GM19438 (cell line): Measurements from ENCODE around the gene EFCC1.
A peak's percentile ranks its signal among the peaks of the same experiment; 100 is the strongest.

ENCODE experiments used
- ATAC-seq: cut with Tn5 transposase; IDR thresholded peaks from one replicate; pipeline ENCODE4 v1.9.1; 2021; ENCODE audit warnings: low read depth; ENCODE audit not compliant: unreplicated experiment

EFCC1 gene

GRCh38 chr3:129014148-129014547, 13.0 kb downstream of the EFCC1 start:
- no peak for ATAC-seq

DNA sequence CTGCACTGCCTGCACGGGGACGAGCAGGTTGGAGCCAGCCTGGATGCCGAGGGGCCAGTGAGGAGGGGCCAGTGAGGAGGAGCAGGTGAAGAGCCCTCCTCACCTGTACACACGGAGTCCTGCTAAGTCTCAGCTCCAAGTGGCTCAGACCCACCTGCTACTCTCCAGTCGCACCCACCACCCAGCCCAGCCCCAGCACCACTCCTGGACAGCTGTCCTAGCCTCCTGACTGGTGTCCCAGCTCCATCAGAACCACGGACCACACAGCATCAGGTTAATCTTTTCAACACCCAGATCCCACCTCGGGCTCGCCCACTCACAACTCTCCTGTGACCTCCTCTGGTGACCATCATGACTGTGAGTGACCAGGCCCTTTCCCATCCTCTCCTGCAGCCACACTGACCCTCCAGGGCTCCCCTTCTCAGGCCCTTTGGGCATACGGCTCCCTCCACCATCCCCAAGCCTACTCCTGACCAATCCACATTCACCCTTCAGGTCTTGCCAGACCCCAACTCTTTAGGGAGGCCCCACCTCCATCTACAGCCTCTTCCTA, 13.8 kb downstream of the EFCC1 start:
- ATAC-seq, result no peak

GRCh38 chr3:129015388-129016105, 14.4 kb downstream of the EFCC1 start:
- ATAC-seq, result no peak

- ATAC-seq, result peak; percentile 43
Observed at GRCh38 chr3:129016356-129016719, 15.2 kb downstream of the EFCC1 start.

DNA sequence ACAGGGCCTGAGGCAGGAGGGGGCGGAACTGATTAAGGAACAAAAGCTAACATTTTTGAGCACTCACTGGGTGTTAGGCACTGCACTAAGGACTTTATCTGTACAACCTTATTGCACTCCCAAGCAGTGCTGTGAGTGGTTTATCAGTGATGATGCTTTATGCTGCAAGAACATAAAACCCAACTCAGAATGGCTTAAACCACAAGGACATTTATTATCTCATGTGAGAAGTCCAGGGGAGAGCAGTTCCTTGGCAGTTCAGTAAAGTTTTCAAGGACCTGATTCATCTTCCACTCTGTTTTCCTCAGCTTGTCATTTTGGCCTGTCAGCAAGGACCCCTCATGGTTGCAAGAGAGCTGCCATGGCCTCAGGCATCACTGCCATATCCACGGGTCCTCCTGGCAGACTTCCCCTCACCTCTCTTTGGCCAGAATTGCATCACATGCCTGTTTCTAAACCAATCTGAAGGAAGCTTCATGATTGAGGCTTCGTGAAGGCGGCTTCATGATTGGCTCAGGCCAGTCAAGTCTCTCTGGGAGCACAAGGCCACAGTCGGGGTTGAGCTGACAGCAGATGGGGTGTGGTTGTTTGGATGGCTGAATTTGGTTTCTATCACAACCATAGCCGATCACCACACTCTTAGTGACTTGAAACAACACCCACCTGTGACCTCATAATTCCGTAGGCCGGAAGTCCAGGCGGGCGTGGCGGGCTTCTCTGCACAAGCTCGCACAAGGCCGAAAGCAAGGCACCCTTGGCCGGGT, 15.8 kb downstream of the EFCC1 start:
- ATAC-seq, result no peak

GRCh38 chr3:129017484-129017899, 16.4 kb downstream of the EFCC1 start:
- no peak for ATAC-seq

DNA sequence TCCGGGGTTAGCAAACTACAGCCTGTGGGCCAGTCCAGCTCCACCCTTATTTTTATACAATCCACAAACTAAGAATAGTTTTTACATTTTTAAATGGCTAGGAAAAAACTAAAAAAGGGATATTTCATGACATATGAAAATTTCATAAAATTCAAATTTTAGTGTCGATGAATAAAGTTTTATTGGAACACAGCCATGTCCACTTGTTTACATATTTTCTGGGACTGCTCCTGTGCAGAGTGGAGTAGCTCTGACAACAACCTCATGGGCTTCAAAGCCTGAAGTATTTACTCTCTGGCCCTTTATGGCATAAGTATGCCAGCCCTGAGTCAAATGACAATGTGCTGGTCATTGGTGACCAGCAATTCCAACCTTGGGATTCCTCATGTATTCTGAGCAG, 17.2 kb downstream of the EFCC1 start:
- no peak for ATAC-seq

DNA sequence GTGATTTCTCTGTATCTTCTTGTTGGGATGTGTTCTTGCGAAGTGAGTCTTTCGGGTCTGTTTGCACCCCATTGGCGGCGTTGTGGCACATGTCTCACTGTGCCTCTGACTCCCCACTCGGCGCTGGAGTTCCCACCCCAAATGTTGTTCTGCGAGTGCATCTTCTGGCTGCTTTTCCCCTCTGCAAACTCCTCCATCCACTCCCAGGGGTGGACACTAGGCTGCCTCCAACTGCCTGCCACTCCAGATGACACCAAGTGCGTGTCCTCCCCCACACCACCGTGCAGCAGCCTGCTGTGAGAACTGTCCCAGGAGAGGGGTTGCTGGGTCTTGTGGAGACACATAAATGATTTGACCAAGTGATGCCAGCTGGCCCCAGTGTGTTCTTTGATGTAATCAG, 17.6 kb downstream of the EFCC1 start:
- no peak for ATAC-seq

- ATAC-seq, result no peak
Observed at GRCh38 chr3:129019266-129019665, 18.2 kb downstream of the EFCC1 start.

DNA sequence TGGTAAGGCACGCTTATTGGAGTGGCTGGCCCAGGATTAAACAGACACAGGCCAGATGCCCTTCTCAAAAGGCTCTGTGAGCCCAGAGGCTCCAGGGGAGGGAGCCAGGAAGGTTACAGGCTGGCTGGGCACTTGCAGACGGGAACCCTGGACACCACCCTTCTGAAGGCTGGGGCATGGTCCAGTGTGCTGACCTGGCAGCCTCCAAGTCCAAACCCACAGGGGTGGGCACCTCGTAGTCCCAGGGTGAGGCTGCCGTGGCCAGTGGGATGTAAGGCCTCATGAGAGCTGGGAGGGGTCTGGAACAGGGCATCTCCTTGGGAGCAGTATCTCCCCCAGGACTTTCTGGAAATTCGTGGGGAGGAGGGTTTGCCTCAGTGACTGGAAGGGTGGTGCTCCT, 19.6 kb downstream of the EFCC1 start:
- ATAC-seq, result no peak

- no peak for ATAC-seq
Observed at GRCh38 chr3:129021140-129021551, 20.0 kb downstream of the EFCC1 start.

- no peak for ATAC-seq
Observed at GRCh38 chr3:129022114-129023007, 21.3 kb downstream of the EFCC1 start.

DNA sequence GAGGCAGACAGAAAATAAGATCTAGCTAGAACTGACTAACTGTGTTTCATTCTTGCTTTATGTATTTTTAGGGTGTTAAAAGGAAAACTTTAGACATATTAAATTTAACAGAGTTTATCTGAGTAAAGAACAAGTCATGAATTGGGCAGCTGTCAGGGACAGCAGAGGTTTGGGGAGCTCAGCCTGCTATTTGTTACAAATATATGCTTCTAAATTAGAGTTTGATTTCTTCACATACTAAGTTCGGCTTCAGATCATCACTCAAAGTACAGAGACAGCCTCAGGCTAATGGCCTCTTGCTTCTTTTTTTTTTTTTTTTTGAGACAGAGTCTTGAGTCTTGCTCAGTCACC, 21.9 kb downstream of the EFCC1 start:
- no peak for ATAC-seq

DNA sequence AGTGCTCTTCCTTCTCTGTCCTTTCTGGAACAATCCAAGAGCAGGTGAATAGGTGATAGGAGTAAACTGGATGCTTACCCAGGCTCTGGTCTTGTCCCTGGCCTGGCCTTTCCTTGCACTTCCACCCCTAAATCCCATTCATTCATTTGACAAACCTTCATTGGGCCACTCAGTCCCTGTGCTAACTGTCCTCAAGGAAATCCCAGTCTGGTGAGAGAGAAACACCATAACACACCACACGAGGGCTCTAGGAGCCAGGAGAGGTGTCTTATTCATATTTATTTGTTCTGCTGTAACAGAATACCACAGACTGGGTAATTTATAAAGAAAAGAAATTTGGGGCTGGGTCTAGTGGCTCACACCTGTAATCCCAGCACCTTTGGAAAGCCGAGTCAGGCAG, 22.8 kb downstream of the EFCC1 start:
- ATAC-seq, result no peak

- ATAC-seq, result no peak
Observed at GRCh38 chr3:129025108-129025507, 24.0 kb downstream of the EFCC1 start.

DNA sequence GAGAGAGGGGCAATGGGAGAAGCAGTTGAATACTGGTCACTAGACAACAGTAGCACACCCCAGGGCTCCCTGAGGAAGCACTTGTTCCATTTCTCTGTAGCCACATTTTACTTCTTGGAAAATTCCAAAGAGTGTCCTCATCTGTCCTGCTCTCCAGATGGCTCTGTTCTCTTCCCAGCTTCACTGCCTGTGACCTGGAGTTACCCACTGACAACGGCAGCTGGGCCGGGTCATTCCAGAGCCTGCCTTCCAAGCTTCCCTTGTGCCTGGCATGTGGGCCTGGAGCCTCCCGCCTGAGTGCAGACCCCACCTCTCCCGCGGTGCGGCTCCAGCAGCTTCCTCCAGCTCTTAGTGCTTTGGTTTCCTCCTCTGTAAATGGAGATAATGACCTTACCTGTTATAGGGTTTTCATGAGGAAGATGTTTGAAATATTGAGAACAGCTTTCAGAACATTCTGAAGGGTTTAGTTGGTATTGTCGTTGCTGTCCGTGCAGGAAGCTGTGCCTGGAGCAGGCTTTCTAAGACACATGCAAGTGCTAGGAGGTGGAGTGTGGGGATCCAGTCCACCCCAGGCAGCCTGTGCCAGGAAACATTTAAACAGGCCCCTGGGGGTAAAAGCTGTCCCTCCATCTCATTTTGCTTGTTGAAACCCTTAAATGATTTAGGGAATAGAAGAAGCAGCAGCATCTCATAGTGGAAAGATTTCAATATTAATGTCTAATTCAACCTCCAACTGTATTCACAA, 24.8 kb downstream of the EFCC1 start:
- no peak for ATAC-seq

- peak; percentile 99 for ATAC-seq
Observed at GRCh38 chr3:129026728-129027543, 25.8 kb downstream of the EFCC1 start.

DNA sequence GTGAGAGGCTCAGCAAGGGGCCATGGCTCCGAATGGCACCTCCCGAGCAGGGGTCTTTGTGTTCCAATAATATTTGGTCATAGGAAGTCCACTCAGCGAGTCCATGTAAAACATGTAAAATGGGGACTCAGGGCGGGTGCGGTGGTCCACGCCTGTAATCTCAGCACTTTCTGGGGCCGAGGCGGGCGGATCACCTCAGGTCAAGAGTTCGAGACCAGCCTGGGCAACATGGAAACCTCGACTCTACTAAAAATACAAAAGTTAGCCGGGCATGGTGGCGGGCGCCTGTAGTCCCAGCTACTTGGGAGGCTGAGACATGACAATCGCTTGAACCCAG, 26.4 kb downstream of the EFCC1 start:
- no peak for ATAC-seq

- no peak for ATAC-seq
Observed at GRCh38 chr3:129028866-129029265, 27.8 kb downstream of the EFCC1 start.

DNA sequence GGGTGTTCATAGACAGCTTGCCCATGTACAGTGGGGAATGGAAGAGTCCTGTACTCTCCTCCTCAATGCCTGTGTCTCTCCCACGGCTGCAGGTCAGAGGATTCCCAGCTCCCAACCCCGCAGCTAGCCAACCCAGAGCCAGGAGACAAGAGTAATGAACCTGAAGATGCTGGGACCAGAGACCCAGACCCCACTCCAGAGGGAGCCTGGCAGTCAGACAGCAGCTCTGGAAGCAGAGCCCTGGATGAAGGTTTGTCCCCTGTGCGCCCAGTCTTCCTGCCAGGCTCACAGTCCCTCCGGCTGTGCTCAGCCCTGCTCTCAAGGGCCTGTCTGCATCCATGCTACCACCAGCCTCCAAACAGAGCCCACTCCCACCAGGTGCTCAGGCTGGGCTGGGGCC, 29.5 kb downstream of the EFCC1 start:
- no peak for ATAC-seq
